RWPE2 (cell line): ENCODE data around the gene ETNK2.

Experiments
- ATAC-seq: fragments of 200-7000 bp; cut with Tn5 transposase; 3 replicates; pipeline ENCODE4 v1.9.1; 2021; ENCODE audit warnings: low read depth
- DNase-seq: peaks from one replicate; pipeline ENCODE4 v3.0.0-alpha.2; 2020; ENCODE audit warnings: low spot score
- H3K27ac ChIP-seq: fragments of 450-650 bp; 2 replicates; pipeline ENCODE4 v1.5.1; 2017; ENCODE audit warnings: mild to moderate bottlenecking; ENCODE audit not compliant: poor library complexity, severe bottlenecking
- H3K27me3 ChIP-seq: fragments of 250-450 bp; sonication (Bioruptor Pico); 2 replicates; pipeline ENCODE4 v1.5.1; 2021; ENCODE audit warnings: mild to moderate bottlenecking, moderate library complexity; ENCODE audit not compliant: insufficient read depth, poor library complexity, severe bottlenecking
- H3K36me3 ChIP-seq: fragments of 250-450 bp; sonication (Bioruptor Pico); 2 replicates; pipeline ENCODE4 v1.5.1; 2020; ENCODE audit warnings: low read depth, mild to moderate bottlenecking, moderate library complexity
- H3K4me1 ChIP-seq: fragments of 250-450 bp; sonication (Bioruptor Pico); 2 replicates; pipeline ENCODE4 v1.5.1; 2021; ENCODE audit warnings: mild to moderate bottlenecking, moderate library complexity; ENCODE audit not compliant: insufficient read depth, poor library complexity, severe bottlenecking
- H3K4me3 ChIP-seq: fragments of 250-450 bp; sonication (Bioruptor Pico); 2 replicates; pipeline ENCODE4 v1.5.1; 2021; ENCODE audit warnings: mild to moderate bottlenecking, moderate library complexity; ENCODE audit not compliant: severe bottlenecking
- H3K9me3 ChIP-seq: fragments of 250-450 bp; sonication (Bioruptor Pico); 2 replicates; pipeline ENCODE4 v1.5.1; 2021; ENCODE audit warnings: mild to moderate bottlenecking, moderate library complexity; ENCODE audit not compliant: severe bottlenecking
- CTCF ChIP-seq: fragments of 450-650 bp; IDR thresholded peaks from one replicate; pipeline ENCODE4 v1.5.1; 2017; ENCODE audit warnings: mild to moderate bottlenecking, moderate library complexity; ENCODE audit not compliant: poor library complexity, severe bottlenecking

ETNK2 gene

DNA sequence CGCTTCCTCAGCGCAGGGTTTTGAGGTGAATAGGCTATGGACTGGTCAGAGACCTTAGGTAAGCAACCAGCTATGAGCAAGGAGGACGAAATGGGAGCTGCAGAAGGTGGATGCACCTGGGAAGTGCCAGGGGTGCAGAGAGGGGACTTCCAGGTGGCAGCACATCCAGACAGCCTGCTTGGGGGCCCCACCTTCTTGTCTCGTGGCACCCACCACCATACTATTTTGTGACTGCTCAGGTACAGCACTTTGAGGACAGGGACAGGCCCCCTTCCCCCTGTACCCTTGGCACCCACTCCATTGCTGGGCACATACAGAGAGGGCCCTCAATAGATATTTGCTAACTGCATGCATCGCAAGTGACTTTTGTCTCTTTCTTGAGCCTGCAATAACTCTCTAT lies 45.2 kb upstream of the ETNK2 start:
- Histone ChIP-seq H3K27ac (no peak overlapping the region), H3K36me3 (no peaks in the 10 kb centered on the region), H3K4me3 (no peak overlapping the region), H3K4me1 (peaks cover 13% of the 10 kb centered on the region), H3K9me3 (no peaks in the 10 kb centered on the region), H3K27me3 (no peaks in the 10 kb centered on the region)
- no peak for DNase-seq
- no peak for TF ChIP-seq CTCF
- ATAC-seq: no peak

- TF ChIP-seq CTCF: no peak
- no peak for ATAC-seq
These were observed 44.4 kb upstream of the ETNK2 start, which contains the start of gene KISS1 for GRCh38 chr1:204196068-204196795. TSS of gene KISS1 (minus strand) at chr1:204196491. CDS start at chr1:204192876, 3,615 bp downstream.

DNA sequence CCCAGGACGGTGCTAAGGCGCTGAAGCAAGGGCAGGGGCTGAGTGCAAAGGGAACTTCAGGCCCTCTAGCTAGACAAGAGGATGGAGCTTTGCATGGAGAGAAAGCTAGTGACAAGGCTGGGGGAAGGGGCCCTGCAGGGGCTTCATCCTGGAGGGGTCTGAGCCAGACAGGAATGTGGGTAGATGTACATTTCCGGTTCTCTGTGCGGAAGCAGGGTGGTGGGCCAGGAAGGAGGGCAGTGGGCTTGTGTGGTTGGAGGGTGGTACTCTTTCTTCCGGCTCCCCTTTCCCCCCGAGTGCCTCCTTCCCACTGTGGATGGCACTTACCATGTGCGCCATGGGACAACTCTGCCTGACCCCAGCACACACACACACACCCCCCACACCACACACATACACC lies 42.9 kb upstream of the ETNK2 start:
- no peak for DNase-seq
- no peak overlapping the region for H3K27ac ChIP-seq

More at GRCh38 chr1:204196068-204196795, 44.4 kb upstream of the ETNK2 start, which contains the start of gene KISS1:
- H3K9me3 ChIP-seq: no peaks in the 10 kb centered on the region
- no peak within 1 kb of the TSS for H3K4me3 ChIP-seq
- peaks cover 13% of the 10 kb centered on the region for H3K4me1 ChIP-seq
- no peak for DNase-seq
- H3K27ac ChIP-seq: no peak within 1 kb of the TSS
- no peaks in the 10 kb centered on the region for H3K36me3 ChIP-seq
- no peaks in the 10 kb centered on the region for H3K27me3 ChIP-seq

GRCh38 chr1:204194080-204194479 lies 42.2 kb upstream of the ETNK2 start:
- DNase-seq: no peak
- no peak for TF ChIP-seq CTCF
- no peak overlapping the region for H3K27ac ChIP-seq

More for the DNA sequence above, 42.9 kb upstream of the ETNK2 start:
- TF ChIP-seq CTCF: no peak
- no peaks in the 10 kb centered on the region for H3K27me3 ChIP-seq
- H3K4me1 ChIP-seq: peaks cover 20% of the 10 kb centered on the region
- no peak overlapping the region for H3K4me3 ChIP-seq
- ATAC-seq: no peak
- H3K36me3 ChIP-seq: no peaks in the 10 kb centered on the region
- H3K9me3 ChIP-seq: no peaks in the 10 kb centered on the region

More at GRCh38 chr1:204194080-204194479, 42.2 kb upstream of the ETNK2 start:
- Histone ChIP-seq H3K27me3 (no peaks in the 10 kb centered on the region), H3K4me1 (peaks cover 18% of the 10 kb centered on the region), H3K36me3 (no peaks in the 10 kb centered on the region), H3K4me3 (no peak overlapping the region), H3K9me3 (no peaks in the 10 kb centered on the region)
- ATAC-seq: no peak
